GM21360 (cell line): Measurements from ENCODE around the gene GNAT2.

Experiments
- ATAC-seq: cut with Tn5 transposase; IDR thresholded peaks from one replicate; pipeline ENCODE4 v1.9.1; 2021; ENCODE audit warnings: mild to moderate bottlenecking, moderate library complexity; ENCODE audit not compliant: unreplicated experiment

Gene GNAT2

GRCh38 chr1:109613361-109614147, 5.9 kb downstream of the GNAT2 start:
- no peak for ATAC-seq

GRCh38 chr1:109611308-109611990, 8.0 kb downstream of the GNAT2 start:
- no peak for ATAC-seq

- ATAC-seq = no peak
These were observed 8.7 kb downstream of the GNAT2 start for GRCh38 chr1:109610609-109611307.

GRCh38 chr1:109609881-109610280, 9.5 kb downstream of the GNAT2 start:
- ATAC-seq = no peak

GRCh38 chr1:109605381-109605780, 14.0 kb downstream of the GNAT2 start:
- no peak for ATAC-seq

DNA sequence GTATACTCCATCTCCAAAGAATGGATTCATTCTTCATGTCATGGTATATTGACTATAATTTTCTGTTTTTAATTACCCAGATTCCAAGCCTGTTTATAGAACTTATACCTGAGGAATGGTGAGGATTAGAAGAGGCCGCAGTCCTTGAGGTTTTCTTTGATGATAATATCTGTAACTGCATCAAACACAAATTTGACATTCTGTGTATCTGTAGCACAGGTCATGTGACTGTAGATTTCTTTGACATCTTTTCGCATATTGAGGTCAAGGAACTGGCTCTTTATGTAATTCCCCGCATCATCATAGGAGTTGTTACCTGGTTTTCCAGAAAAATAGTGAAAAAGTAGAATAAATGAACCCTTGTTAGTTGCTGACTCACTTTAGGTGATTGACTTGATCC, 16.2 kb downstream of the GNAT2 start:
- no peak for ATAC-seq

DNA sequence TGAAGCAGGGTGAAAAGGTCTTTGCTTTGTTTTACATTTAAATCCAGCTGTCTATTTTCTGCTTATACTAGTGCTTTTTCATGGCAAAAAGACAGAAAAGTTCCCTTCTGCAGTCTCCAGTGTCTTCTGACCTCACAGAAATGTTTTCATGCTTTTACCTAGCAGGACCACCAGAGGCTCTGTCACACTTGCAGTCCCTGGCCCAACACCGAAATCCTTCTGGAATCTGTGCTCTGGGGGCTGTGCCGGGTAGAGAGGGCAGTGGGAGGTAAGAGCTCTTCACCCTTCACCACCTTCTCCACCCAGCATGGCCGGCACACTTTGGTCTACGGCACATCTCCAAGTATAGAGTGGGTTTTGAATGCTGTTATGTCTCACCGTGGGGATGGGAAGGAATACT, 20.8 kb downstream of the GNAT2 start:
- ATAC-seq = no peak

DNA sequence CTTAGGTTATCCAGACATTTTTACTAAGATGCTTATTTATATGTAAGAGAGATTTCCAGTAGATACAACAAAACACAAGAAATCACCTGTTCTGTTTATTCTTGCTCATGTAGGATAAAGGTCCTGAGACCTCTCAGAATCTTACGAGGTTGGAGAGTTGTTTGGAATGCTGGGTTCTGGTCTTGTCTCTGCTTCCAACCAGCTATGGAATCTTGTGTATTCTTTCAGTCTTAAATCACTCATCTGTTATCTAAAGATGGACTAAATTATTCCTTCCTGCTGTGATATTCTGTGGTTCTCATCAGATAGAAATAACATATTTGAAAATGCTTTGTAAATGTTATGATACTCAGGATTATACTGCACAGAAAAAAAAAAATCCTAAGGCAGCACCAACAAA, 21.3 kb downstream of the GNAT2 start:
- no peak for ATAC-seq

- no peak for ATAC-seq
These were observed 23.9 kb downstream of the GNAT2 start for GRCh38 chr1:109595531-109595930.

DNA sequence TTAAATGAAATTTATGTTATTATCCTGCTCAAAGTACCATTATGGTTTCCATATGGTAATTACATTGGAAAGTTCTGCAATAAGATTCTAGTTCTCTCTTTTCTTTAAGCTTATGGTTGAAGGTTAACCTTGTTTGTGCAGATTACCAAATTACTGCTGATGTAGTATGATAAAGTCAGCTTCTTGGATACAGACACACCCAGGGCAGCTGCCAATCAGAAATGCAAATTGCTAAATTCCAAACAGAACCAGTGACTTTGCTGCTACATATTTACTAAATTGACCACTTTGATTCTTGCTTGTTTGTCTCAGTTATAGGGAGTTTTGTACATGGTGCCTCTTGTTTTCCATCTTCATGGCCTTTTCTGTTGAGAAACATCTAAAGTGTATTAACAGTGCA, 26.5 kb downstream of the GNAT2 start:
- ATAC-seq = no peak

- no peak for ATAC-seq
These were observed 29.7 kb downstream of the GNAT2 start for GRCh38 chr1:109589679-109590078.

DNA sequence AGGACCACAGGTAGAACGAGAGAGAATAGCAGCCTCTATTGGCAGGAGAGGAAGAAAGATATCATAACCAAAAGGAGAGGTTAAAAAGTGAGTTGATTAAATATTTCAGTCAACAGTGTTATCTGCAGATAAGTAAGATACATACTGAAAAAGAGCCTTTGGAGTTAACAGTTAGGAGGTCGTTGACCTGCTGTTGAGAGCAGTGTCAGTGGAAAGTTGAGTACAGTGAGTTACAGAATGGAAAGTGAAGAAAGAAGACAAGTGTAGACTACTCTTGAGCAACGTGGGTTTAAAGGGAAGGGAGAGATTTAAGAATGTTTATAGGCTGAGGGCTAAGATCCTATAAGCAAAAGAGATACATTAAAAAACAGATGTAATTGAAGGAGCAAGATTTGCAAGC, 30.2 kb downstream of the GNAT2 start:
- no peak for ATAC-seq

GRCh38 chr1:109586055-109586454, 33.4 kb downstream of the GNAT2 start:
- ATAC-seq = no peak

DNA sequence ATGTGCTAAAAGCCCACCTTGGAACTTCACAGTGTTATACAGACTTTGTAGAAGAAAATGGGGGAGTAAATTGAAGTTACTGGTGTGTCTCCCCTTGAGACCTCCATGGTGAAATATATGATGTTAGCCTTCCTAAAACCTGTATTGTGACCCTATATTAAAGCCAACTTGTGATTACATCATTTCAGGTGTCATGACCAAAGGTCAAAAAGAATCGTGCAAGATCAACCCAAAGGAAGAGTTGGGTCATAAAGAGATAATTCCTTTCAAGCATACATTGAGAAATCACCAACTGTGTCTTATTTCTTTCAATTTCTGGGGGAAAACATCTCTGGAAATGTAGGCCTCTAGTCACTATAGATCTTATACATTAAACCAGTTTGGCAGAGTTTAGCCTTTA, 34.6 kb downstream of the GNAT2 start:
- ATAC-seq = no peak

DNA sequence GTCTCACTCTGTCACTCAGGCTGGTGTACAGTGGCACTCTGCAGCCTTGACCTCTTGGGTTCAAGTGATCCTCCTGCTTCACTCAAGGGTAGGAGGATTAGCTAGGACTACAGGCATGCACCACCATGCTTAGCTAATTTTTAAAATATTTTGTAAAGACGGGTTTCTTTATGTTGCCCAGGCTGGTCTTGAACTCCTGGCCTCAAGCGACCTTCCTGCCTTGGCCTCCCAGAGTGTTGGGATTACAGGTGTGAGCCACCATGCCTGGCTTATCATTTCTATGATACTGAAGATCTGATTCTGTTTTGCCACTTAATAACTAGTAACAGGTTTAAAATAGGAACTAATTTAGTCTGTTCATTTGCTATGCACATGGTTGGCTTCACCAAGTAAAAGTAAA, 37.4 kb downstream of the GNAT2 start:
- ATAC-seq = no peak

- ATAC-seq = no peak
These were observed 39.9 kb downstream of the GNAT2 start for GRCh38 chr1:109579491-109579890.

DNA sequence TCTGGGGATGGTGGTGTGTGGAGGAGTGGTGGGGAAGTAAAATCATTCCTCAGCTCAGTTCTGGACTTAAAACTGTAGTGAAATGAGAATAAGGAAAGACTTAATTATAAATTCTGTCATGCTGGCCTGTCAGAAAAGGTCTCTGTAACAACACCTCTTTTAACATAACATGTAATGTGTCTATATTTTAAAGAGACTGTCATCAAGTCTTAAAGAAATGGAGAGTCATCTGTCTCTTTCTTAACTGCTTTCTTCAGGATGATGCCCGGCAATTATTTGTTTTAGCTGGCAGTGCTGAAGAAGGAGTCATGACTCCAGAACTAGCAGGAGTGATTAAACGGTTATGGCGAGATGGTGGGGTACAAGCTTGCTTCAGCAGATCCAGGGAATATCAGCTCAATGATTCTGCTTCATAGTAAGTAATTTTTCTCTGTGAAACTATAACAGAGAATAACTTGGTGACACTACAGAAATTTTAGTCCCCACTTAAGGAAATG, 40.4 kb downstream of the GNAT2 start:
- no peak for ATAC-seq

GRCh38 chr1:109573785-109574184, 45.6 kb downstream of the GNAT2 start:
- no peak for ATAC-seq

DNA sequence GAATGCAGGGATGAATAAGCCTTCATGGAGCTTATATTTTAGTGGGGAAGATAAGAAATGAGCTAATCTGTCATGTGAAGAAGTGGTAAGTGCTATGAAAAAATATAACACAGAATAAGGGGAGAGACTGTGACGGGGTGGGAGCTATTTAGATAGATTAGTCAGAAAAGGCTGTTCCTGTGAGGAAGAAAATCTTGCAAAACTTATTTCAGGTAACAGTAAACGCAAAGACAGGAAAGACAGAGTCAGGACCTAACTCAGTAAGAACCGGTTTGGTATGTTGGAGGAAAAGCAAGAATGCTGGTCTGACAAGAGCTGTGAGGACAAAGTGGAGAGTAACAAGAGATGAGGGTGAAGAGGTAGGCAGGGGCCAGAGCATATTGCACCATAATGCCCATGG, 49.0 kb downstream of the GNAT2 start:
- no peak for ATAC-seq

DNA sequence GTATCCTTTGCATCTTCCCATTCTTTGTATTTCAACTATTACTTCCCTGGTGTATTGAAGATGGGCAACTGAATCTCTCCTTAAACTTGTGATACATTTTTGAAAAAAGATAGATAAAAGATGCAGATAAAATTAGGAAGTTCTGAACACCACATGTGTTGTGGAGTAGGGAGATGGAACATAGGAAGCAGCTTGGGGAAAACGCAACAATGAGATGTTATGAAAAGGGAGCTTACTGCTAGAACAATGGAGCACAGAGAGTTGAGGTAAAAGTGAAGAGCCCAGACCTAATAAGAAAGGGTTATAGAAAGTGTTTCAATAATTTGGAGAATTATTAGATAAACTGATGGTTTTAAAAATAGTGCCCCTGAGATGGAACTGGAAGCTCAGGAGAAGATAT, 50.1 kb downstream of the GNAT2 start:
- no peak for ATAC-seq

- no peak for ATAC-seq
These were observed 51.3 kb downstream of the GNAT2 start for GRCh38 chr1:109567877-109568672.
